ENCODE data around the gene LAMC2. TPM values are rescaled to one million over a fixed set of nuclear protein-coding genes. Genes with fewer than 3 reads are reported as not detected.
A peak's percentile ranks its signal among the peaks of the same experiment; 100 is the strongest.

The LAMC2 gene
- polyA plus RNA-seq, 1 donor (not counting 4 experiments of a cell fraction or from before 2014, with no cell fraction given), result 1,627 TPM

- no peak overlapping the region for H2AFZ ChIP-seq (ENCODE audit: control insufficient read depth, low read length)
- H3K4me1 ChIP-seq (ENCODE audit: control insufficient read depth, extremely low read depth, insufficient read depth, low read length), result peaks cover 24% of the 10 kb centered on the region
- H4K20me1 ChIP-seq (ENCODE audit: control insufficient read depth, extremely low read depth, insufficient read depth, low read length), result no peaks in the 10 kb centered on the region
- no peak overlapping the region for H3K27ac ChIP-seq (ENCODE audit: control insufficient read depth, insufficient read depth, low read length)
- TF ChIP-seq CTCF (optimal IDR thresholded peaks at IDR 0.05 in 1 of 3, IDR thresholded peaks at IDR 0.05 in 1 of 3, conservative IDR thresholded peaks at IDR 0.05 in 1 of 3; ENCODE audit: extremely low read depth in 1 of 3, insufficient read depth in 2 of 3, low read length in 3 of 3) (no peak), EZH2 (IDR thresholded peaks at IDR 0.05; ENCODE audit: low read length) (no peak)
- no peak for FAIRE-seq
- H3K9me1 ChIP-seq (ENCODE audit: control insufficient read depth, extremely low read depth, insufficient read depth, low read length), result no peaks in the 10 kb centered on the region
- H3K9ac ChIP-seq (ENCODE audit: control insufficient read depth, extremely low read depth, insufficient read depth, low read length), result no peak overlapping the region
- no peaks in the 10 kb centered on the region for H3K9me3 ChIP-seq (ENCODE audit: control insufficient read depth, low read depth, low read length)
- no peaks in the 10 kb centered on the region for H3K27me3 ChIP-seq (ENCODE audit: control insufficient read depth, extremely low read depth, insufficient read depth, low read length)
- H3K4me2 ChIP-seq (ENCODE audit: control insufficient read depth, extremely low read depth, insufficient read depth, low read depth, low read length), result no peak overlapping the region
- dilution Hi-C loops (cut with MboI; ENCODE audit: extremely low pct_ligation_motif_present, low sequenced_read_pairs), result no loop called here
- no peak for DNase-seq (ENCODE audit: low read depth, low spot score)
- peaks cover 10% of the 10 kb centered on the region in 2 experiments for H3K36me3 ChIP-seq (ENCODE audit: control insufficient read depth in 2 of 2, extremely low read depth in 1 of 2, insufficient read depth in 2 of 2, low read length in 2 of 2)
- H3K79me2 ChIP-seq (ENCODE audit: control insufficient read depth, insufficient read depth, low read length), result no peaks in the 10 kb centered on the region
- no peak overlapping the region for H3K4me3 ChIP-seq (ENCODE audit: control insufficient read depth in 2 of 3, extremely low read depth in 1 of 3, insufficient read depth in 2 of 3, low read depth in 1 of 3, low read length in 3 of 3)
These were observed 38.3 kb upstream of the LAMC2 start for GRCh38 chr1:183147735-183148134.

- Histone ChIP-seq H3K4me1 (ENCODE audit: control insufficient read depth, extremely low read depth, insufficient read depth, low read length) (peaks cover 24% of the 10 kb centered on the region), H3K36me3 (ENCODE audit: control insufficient read depth in 2 of 2, extremely low read depth in 1 of 2, insufficient read depth in 2 of 2, low read length in 2 of 2) (peaks cover 4 to 6% of the 10 kb centered on the region in 2 experiments), H3K27ac (ENCODE audit: control insufficient read depth, insufficient read depth, low read length) (peak overlapping the region; percentile 73), H3K27me3 (ENCODE audit: control insufficient read depth, extremely low read depth, insufficient read depth, low read length) (no peaks in the 10 kb centered on the region), H3K9me1 (ENCODE audit: control insufficient read depth, extremely low read depth, insufficient read depth, low read length) (no peaks in the 10 kb centered on the region), H3K4me2 (ENCODE audit: control insufficient read depth, extremely low read depth, insufficient read depth, low read depth, low read length) (peak overlapping the region; percentile 61), H3K4me3 (ENCODE audit: control insufficient read depth in 2 of 3, extremely low read depth in 1 of 3, insufficient read depth in 2 of 3, low read depth in 1 of 3, low read length in 3 of 3) (peak overlapping the region in 1 of 3 experiments; percentile 23), H2AFZ (ENCODE audit: control insufficient read depth, low read length) (peak overlapping the region; percentile 18), H3K9me3 (ENCODE audit: control insufficient read depth, low read depth, low read length) (no peaks in the 10 kb centered on the region), H3K9ac (ENCODE audit: control insufficient read depth, extremely low read depth, insufficient read depth, low read length) (peak overlapping the region; percentile 62), H3K79me2 (ENCODE audit: control insufficient read depth, insufficient read depth, low read length) (no peaks in the 10 kb centered on the region), H4K20me1 (ENCODE audit: control insufficient read depth, extremely low read depth, insufficient read depth, low read length) (no peaks in the 10 kb centered on the region)
- DNase-seq (ENCODE audit: low read depth, low spot score), result no peak
- TF ChIP-seq CTCF (optimal IDR thresholded peaks at IDR 0.05 in 1 of 3, IDR thresholded peaks at IDR 0.05 in 1 of 3, conservative IDR thresholded peaks at IDR 0.05 in 1 of 3; ENCODE audit: extremely low read depth in 1 of 3, insufficient read depth in 2 of 3, low read length in 3 of 3) (no peak), EZH2 (IDR thresholded peaks at IDR 0.05; ENCODE audit: low read length) (no peak)
- dilution Hi-C loops (cut with MboI; ENCODE audit: extremely low pct_ligation_motif_present, low sequenced_read_pairs), result no loop called here
- peak; percentile 73 for FAIRE-seq
These were observed 37.5 kb upstream of the LAMC2 start for GRCh38 chr1:183148599-183148998.
